Prostate gland (tissue), 2 donors: ENCODE results near the gene SMIM15.

Experiments
- POLR2A ChIP-seq: fragments of 450-650 bp; IDR thresholded peaks from one replicate; pipeline ENCODE4 v1.6.1; 2016; ENCODE audit warnings: antibody characterized with exemption, mild to moderate bottlenecking
- TF ChIP-seq, protein P1 (sequence below), 4 experiments: fragments of 200-600 bp in 2 of 4; fragments of 450-650 bp in 2 of 4; sonication (generic) in 2 of 4; IDR thresholded peaks; 1 replicate in 3 of 4; 2 replicates in 1 of 4; pipeline ENCODE4 v1.5.1; 2016 to 2019; ENCODE audit warnings: antibody characterized with exemption in 4 of 4, mild to moderate bottlenecking in 2 of 4, moderate library complexity in 2 of 4

DNA sequence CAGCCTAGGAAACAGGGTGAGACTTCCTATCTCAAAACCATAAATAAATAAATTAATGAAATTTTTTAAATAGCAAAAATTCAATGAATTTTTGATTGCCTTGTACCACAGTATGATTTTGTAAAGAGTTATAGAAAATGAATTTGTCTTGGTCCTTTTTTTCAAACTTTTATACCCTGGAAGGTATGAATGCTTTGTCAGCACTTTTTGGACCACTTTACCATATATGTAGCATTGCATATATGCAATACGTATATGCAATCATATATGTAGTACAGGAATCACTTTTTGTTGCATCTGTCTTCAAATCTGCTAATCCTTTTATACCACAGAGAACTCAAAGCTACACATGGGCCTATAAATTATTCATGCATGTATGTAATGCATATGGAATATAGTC, 9.2 kb upstream of the SMIM15 start:
- TF ChIP-seq, protein P1, sequence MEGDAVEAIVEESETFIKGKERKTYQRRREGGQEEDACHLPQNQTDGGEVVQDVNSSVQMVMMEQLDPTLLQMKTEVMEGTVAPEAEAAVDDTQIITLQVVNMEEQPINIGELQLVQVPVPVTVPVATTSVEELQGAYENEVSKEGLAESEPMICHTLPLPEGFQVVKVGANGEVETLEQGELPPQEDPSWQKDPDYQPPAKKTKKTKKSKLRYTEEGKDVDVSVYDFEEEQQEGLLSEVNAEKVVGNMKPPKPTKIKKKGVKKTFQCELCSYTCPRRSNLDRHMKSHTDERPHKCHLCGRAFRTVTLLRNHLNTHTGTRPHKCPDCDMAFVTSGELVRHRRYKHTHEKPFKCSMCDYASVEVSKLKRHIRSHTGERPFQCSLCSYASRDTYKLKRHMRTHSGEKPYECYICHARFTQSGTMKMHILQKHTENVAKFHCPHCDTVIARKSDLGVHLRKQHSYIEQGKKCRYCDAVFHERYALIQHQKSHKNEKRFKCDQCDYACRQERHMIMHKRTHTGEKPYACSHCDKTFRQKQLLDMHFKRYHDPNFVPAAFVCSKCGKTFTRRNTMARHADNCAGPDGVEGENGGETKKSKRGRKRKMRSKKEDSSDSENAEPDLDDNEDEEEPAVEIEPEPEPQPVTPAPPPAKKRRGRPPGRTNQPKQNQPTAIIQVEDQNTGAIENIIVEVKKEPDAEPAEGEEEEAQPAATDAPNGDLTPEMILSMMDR (IDR thresholded peaks at IDR 0.05), result no peak
- no peak for TF ChIP-seq POLR2A
